ENCODE results near the gene RASA2. TPM values are rescaled to one million over a fixed set of nuclear protein-coding genes. Genes with fewer than 3 reads are reported as not detected.

RASA2 gene
- polyA plus RNA-seq (2012; ENCODE audit: insufficient read depth, insufficient read length, low read depth): 2.1 TPM

DNA sequence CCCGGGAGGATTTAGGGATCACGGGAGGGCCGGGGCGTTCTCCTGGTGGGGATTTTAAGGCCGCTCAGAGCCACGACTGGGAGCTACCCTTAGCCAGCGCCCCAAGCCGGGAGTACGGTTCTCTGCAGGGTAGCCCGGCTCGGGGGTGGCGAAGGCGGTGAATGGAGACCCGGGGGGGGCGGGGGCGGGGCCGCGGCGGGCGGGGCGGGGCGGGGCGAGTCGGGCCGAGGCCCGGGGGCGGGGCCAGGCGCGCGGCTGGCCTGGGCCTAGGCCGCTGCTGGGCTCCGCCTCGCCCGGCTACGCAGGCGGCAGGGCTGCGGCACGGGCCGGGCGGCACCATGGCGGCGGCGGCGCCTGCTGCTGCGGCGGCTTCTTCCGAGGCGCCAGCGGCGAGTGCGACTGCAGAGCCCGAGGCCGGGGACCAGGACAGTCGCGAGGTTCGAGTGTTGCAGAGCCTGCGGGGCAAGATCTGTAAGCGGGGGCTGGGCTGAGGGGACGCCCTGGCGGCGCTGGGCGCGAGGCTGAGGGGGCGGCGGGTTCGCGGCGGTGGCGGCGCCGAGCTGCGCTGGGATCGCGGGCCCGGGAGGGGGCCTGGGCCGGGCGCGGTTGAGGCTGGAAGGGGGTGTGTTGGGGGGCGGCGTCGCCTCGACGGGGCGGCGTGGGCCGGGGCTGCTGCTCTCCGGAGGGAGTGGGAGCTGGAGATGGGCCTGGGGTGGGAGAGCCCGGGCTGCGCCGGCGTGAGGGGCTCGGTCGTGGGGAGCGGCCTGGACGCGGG is at the start of gene RASA2:
RASA2 (plus strand) TSS at position 282 of the 775 bp plus-strand sequence; CDS start at position 339, 57 bp downstream.
- H3K4me3 ChIP-seq (ENCODE audit: low read depth, low read length): peak within 1 kb of the TSS; percentile 81
- no peaks in the 10 kb centered on the region for H3K9me3 ChIP-seq
- no peak for TF ChIP-seq CTCF (IDR thresholded peaks at IDR 0.05; ENCODE audit: low read depth, low read length)
- no peaks in the 10 kb centered on the region for H3K27me3 ChIP-seq
- peaks cover 5% of the 10 kb centered on the region; the same call in 1 of the 2 replicates for H3K36me3 ChIP-seq
- H3K4me1 ChIP-seq: peaks cover 3% of the 10 kb centered on the region; the same call in 1 of the 2 replicates
- peak; percentile 83 for DNase-seq

GRCh38 chr3:141439589-141439988 is 47.2 kb upstream of the RASA2 start:
- Histone ChIP-seq H3K9me3 (no peaks in the 10 kb centered on the region), H3K27me3 (no peaks in the 10 kb centered on the region), H3K4me1 (no peaks in the 10 kb centered on the region), H3K4me3 (ENCODE audit: low read depth, low read length) (no peak overlapping the region), H3K36me3 (peaks cover 25% of the 10 kb centered on the region)
- no peak for DNase-seq
- TF ChIP-seq CTCF (IDR thresholded peaks at IDR 0.05; ENCODE audit: low read depth, low read length): no peak

DNA sequence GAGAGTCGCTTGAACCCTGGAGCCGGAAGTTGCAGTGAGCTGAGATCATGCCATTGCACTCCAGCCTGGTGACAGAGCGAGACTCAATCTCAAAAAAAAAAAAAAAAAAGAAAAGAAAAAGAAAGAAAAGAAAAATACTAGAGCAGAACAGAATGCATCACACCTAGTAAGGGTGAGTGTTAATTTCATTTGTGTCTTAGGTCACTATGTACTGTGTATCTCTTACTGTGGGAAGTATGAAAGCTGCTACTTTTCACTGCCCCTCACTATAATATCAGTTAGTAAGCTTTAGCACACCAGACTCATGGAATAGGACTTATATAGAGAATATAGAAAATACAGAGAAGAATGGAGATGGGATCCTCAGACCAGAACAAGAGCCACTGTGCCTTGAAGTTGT is 45.9 kb upstream of the RASA2 start:
- H3K4me1 ChIP-seq: no peaks in the 10 kb centered on the region
- no peak for DNase-seq
- H3K27me3 ChIP-seq: no peaks in the 10 kb centered on the region
- no peak overlapping the region for H3K4me3 ChIP-seq (ENCODE audit: low read depth, low read length)
- peaks cover 31% of the 10 kb centered on the region for H3K36me3 ChIP-seq
- TF ChIP-seq CTCF (IDR thresholded peaks at IDR 0.05; ENCODE audit: low read depth, low read length): no peak
- no peaks in the 10 kb centered on the region for H3K9me3 ChIP-seq

GRCh38 chr3:141441381-141442364 is 45.2 kb upstream of the RASA2 start:
- peaks cover 31% of the 10 kb centered on the region for H3K36me3 ChIP-seq
- peak; percentile 77 for DNase-seq
- no peak overlapping the region for H3K4me3 ChIP-seq (ENCODE audit: low read depth, low read length)

GRCh38 chr3:141442446-141442845 is 44.4 kb upstream of the RASA2 start:
- Histone ChIP-seq H3K9me3 (no peaks in the 10 kb centered on the region), H3K4me1 (peaks cover 10% of the 10 kb centered on the region), H3K36me3 (peaks cover 31% of the 10 kb centered on the region), H3K27me3 (no peaks in the 10 kb centered on the region), H3K4me3 (ENCODE audit: low read depth, low read length) (no peak overlapping the region)
- DNase-seq: no peak
- TF ChIP-seq CTCF (IDR thresholded peaks at IDR 0.05; ENCODE audit: low read depth, low read length): no peak

More at GRCh38 chr3:141441381-141442364, 45.2 kb upstream of the RASA2 start:
- Histone ChIP-seq H3K4me1 (peaks cover 2% of the 10 kb centered on the region), H3K27me3 (no peaks in the 10 kb centered on the region), H3K9me3 (no peaks in the 10 kb centered on the region)
- peak; percentile 95 for TF ChIP-seq CTCF (IDR thresholded peaks at IDR 0.05; ENCODE audit: low read depth, low read length)
